HepG2 (cell line): ENCODE measurements around the gene ARHGEF16. TPM values are rescaled to one million over a fixed set of nuclear protein-coding genes. Genes with fewer than 3 reads are reported as not detected.

Experiments used
- AGO2 ChIP-seq: fragments of 200-400 bp; formaldehyde crosslinking; optimal IDR thresholded peaks from 2 replicates; pipeline ENCODE3; 2017; ENCODE audit warnings: mild to moderate bottlenecking, low read depth, low read length, moderate library complexity
- AKAP8 ChIP-seq: sonication (generic); formaldehyde crosslinking; IDR thresholded peaks from 2 replicates; pipeline ENCODE4 v1.5.1; 2020; ENCODE audit warnings: mild to moderate bottlenecking, missing genetic modification reagents
- CAMTA2 ChIP-seq: sonication (generic); formaldehyde crosslinking; IDR thresholded peaks from 2 replicates; pipeline ENCODE4 v1.4.0; 2020; ENCODE audit warnings: mild to moderate bottlenecking, missing genetic modification reagents, borderline replicate concordance
- MXD3 ChIP-seq: IDR thresholded peaks from 2 replicates; pipeline ENCODE4 v1.6.1; 2016; ENCODE audit warnings: mild to moderate bottlenecking, missing biosample characterization, missing genetic modification reagents
- PCBP1 ChIP-seq: fragments of 200-400 bp; formaldehyde crosslinking; IDR thresholded peaks from 2 replicates; pipeline ENCODE4 v1.6.1; 2017; ENCODE audit warnings: mild to moderate bottlenecking, low read depth, low read length, borderline replicate concordance
- POLR2G ChIP-seq: fragments of 200-400 bp; formaldehyde crosslinking; IDR thresholded peaks from 2 replicates; pipeline ENCODE4 v1.6.1; 2018; ENCODE audit warnings: mild to moderate bottlenecking, low read depth, low read length, moderate library complexity
- PRMT3 ChIP-seq: sonication (generic); formaldehyde crosslinking; IDR thresholded peaks from 2 replicates; pipeline ENCODE4 v1.8.1; 2022; ENCODE audit warnings: low read depth, mild to moderate bottlenecking, moderate library complexity, missing genetic modification reagents, borderline replicate concordance
- SSRP1 ChIP-seq: IDR thresholded peaks from 2 replicates; pipeline ENCODE4 v1.6.1; 2016; ENCODE audit warnings: control low read depth
- TCF7L2 ChIP-seq: IDR thresholded peaks from 2 replicates; pipeline ENCODE4 v1.6.1; 2011; ENCODE audit warnings: mild to moderate bottlenecking, low read depth, low read length, moderate library complexity
- ZBTB38 ChIP-seq: sonication (generic); formaldehyde crosslinking; IDR thresholded peaks from 2 replicates; pipeline ENCODE4 v1.5.1; 2020; ENCODE audit warnings: mild to moderate bottlenecking, missing genetic modification reagents
- ZFX ChIP-seq: sonication (generic); formaldehyde crosslinking; IDR thresholded peaks from 2 replicates; pipeline ENCODE4 v1.4.0; 2020; ENCODE audit warnings: mild to moderate bottlenecking, low read depth, missing genetic modification reagents, moderate library complexity
- ZNF607 ChIP-seq: sonication (generic); formaldehyde crosslinking; IDR thresholded peaks from 2 replicates; pipeline ENCODE4 v1.5.1; 2020; ENCODE audit warnings: missing genetic modification reagents, mild to moderate bottlenecking, borderline replicate concordance
- ZNF747 ChIP-seq: sonication (generic); formaldehyde crosslinking; IDR thresholded peaks from 2 replicates; pipeline ENCODE4 v1.8.1; 2023; ENCODE audit warnings: missing genetic modification reagents, mild to moderate bottlenecking, borderline replicate concordance
- ZNF790 ChIP-seq: sonication (generic); formaldehyde crosslinking; IDR thresholded peaks from 2 replicates; pipeline ENCODE4 v1.8.0; 2022; ENCODE audit warnings: missing genetic modification reagents, mild to moderate bottlenecking, borderline replicate concordance
- ZNF850 ChIP-seq: sonication (generic); formaldehyde crosslinking; conservative IDR thresholded peaks from 2 replicates; pipeline ENCODE4 v1.9.0; 2021; ENCODE audit warnings: mild to moderate bottlenecking, missing genetic modification reagents
- polyA plus RNA-seq, 8 experiments: library from polyadenylated mRNA; depleted of rRNA in 3 of 8; stranded (reverse) in 7 of 8; unstranded in 1 of 8; fragments of >200 nt; fragmentation: Illumina TruSeq in 4 of 8; extraction: Trizol in 4 of 8; gene quantifications; 2 replicates each; pipeline versions ENCODE4 v1.2.1 to v1.2.3, GENCODE V29; 2011 to 2016; ENCODE audit warnings: low read depth in 4 of 8, missing spikeins in 1 of 8, mixed read lengths in 1 of 8; ENCODE audit not compliant: insufficient read depth in 1 of 8
- total RNA-seq, 5 experiments: library from RNA; depleted of rRNA; stranded (reverse); fragments of >200 nt; fragmentation: Illumina TruSeq; extraction: Trizol; gene quantifications; 2 replicates each; pipeline ENCODE4 v1.2.3, GENCODE V29; 2016; ENCODE audit warnings: low read depth in 1 of 5
- TF ChIP-seq, protein P1 (sequence below): sonication (generic); formaldehyde crosslinking; IDR thresholded peaks from 2 replicates; pipeline ENCODE4 v1.5.0; 2020; ENCODE audit warnings: missing genetic modification reagents
- TF ChIP-seq, protein P2 (sequence below): sonication (generic); formaldehyde crosslinking; IDR thresholded peaks from 2 replicates; pipeline ENCODE4 v1.5.1; 2020; ENCODE audit warnings: mild to moderate bottlenecking, missing genetic modification reagents, moderate library complexity

Gene ARHGEF16
- total and polyA plus RNA-seq, 2 of the 13 experiments (the other 11 are each of a cell fraction or from before 2014, with no cell fraction given) = 20.3 to 39.9 TPM

GRCh38 chr1:3451994-3452865 is 2.2 kb upstream of the ARHGEF16 start (continued):
- no peak for TF ChIP-seq TCF7L2
- TF ChIP-seq ZNF747 = 0 out of 2 replicates have a peak, but pooled peaks have one; percentile 22
- peak; percentile 57; the same call in 1 of the 2 replicates for TF ChIP-seq SSRP1
- TF ChIP-seq AGO2 = peak; percentile 81
- TF ChIP-seq MXD3 (CRISPR knock-in tag) = no peak
- TF ChIP-seq ZBTB38 (CRISPR knock-in tag) = peak; percentile 34; the same call in 1 of the 2 replicates
- no peak for TF ChIP-seq ZNF607 (CRISPR knock-in tag)
- TF ChIP-seq, protein P1, sequence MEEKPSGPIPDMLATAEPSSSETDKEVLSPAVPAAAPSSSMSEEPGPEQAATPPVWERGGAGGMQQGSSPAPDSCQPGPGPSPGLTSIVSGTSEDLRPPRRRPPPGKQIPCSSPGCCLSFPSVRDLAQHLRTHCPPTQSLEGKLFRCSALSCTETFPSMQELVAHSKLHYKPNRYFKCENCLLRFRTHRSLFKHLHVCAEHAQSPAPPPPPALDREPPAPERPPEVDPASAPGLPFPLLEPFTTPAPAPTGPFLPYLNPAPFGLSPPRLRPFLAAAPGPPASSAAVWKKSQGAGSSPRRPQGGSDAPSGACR (CRISPR knock-in tag) = no peak
- TF ChIP-seq ZNF790 (CRISPR knock-in tag) = no peak
- TF ChIP-seq, protein P2, sequence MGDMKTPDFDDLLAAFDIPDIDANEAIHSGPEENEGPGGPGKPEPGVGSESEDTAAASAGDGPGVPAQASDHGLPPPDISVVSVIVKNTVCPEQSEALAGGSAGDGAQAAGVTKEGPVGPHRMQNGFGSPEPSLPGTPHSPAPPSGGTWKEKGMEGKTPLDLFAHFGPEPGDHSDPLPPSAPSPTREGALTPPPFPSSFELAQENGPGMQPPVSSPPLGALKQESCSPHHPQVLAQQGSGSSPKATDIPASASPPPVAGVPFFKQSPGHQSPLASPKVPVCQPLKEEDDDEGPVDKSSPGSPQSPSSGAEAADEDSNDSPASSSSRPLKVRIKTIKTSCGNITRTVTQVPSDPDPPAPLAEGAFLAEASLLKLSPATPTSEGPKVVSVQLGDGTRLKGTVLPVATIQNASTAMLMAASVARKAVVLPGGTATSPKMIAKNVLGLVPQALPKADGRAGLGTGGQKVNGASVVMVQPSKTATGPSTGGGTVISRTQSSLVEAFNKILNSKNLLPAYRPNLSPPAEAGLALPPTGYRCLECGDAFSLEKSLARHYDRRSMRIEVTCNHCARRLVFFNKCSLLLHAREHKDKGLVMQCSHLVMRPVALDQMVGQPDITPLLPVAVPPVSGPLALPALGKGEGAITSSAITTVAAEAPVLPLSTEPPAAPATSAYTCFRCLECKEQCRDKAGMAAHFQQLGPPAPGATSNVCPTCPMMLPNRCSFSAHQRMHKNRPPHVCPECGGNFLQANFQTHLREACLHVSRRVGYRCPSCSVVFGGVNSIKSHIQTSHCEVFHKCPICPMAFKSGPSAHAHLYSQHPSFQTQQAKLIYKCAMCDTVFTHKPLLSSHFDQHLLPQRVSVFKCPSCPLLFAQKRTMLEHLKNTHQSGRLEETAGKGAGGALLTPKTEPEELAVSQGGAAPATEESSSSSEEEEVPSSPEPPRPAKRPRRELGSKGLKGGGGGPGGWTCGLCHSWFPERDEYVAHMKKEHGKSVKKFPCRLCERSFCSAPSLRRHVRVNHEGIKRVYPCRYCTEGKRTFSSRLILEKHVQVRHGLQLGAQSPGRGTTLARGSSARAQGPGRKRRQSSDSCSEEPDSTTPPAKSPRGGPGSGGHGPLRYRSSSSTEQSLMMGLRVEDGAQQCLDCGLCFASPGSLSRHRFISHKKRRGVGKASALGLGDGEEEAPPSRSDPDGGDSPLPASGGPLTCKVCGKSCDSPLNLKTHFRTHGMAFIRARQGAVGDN (CRISPR knock-in tag) = no peak; the same call in 1 of the 2 replicates
- TF ChIP-seq CAMTA2 = 0 out of 2 replicates have a peak, but pooled peaks have one; percentile 12
- 0 out of 2 replicates have a peak, but pooled peaks have one; percentile 27 for TF ChIP-seq PCBP1
- peak; percentile 7 for TF ChIP-seq ZFX (CRISPR knock-in tag)
- no peak for TF ChIP-seq ZNF850 (CRISPR knock-in tag)
- 0 out of 2 replicates have a peak, but pooled peaks have one; percentile 40 for TF ChIP-seq PRMT3 (CRISPR knock-in tag)
- TF ChIP-seq AKAP8 (CRISPR knock-in tag) = peak; percentile 98
- TF ChIP-seq POLR2G = 0 out of 2 replicates have a peak, but pooled peaks have one; percentile 17
- TF ChIP-seq, all 625 proteins: peak for 16
